ENCODE results near the gene NOS3. TPM values are rescaled to one million over a fixed set of nuclear protein-coding genes. Genes with fewer than 3 reads are reported as not detected.

NOS3 gene
- total RNA-seq, 1 experiment from 2014 or later: 0.30 TPM

DNA sequence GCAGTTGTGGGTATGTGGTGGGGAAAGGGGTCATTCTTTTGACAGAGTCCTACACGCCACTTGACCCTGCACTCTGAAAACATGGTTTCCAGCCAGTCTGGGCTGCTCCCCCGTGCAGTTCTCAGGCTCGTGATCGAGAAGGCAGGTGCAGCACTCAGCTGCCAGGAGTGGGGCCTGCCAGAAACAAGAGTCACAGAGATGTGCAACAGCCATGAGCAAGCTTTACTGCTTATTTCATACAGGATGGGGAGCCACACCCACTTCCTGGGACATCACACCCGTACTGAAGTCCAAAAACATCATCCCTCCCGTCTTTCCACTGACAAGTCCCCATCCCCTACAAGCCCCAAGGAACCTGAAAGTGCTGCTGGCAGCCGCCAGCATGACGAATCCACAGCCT, 24.1 kb downstream of the NOS3 start:
- no peaks in the 10 kb centered on the region for H3K36me3 Mint-ChIP-seq (ENCODE audit: insufficient read depth, unreplicated experiment)
- DNase-seq (ENCODE audit: unreplicated experiment): peak; percentile 35
- ChIA-PET CTCF (interaction anchor here (0.6 to 1.9 kb wide), 4 partner anchors 13 to 117 kb away, joined by 3 to 8 read pairs (median 3); no protein-coding TSS in a partner anchor), POLR2A (no interaction called here)
- H3K9me3 Mint-ChIP-seq (ENCODE audit: unreplicated experiment): no peaks in the 10 kb centered on the region
- no peak overlapping the region for H3K27ac Mint-ChIP-seq (ENCODE audit: low read depth, unreplicated experiment)
- intact Hi-C loops (cut with micrococcal nuclease): loop anchor here (5.0 kb wide), 1 partner anchor 48 kb away; no protein-coding TSS in a partner anchor
- H3K4me3 Mint-ChIP-seq (ENCODE audit: unreplicated experiment): no peak overlapping the region
- TF ChIP-seq, protein P1, sequence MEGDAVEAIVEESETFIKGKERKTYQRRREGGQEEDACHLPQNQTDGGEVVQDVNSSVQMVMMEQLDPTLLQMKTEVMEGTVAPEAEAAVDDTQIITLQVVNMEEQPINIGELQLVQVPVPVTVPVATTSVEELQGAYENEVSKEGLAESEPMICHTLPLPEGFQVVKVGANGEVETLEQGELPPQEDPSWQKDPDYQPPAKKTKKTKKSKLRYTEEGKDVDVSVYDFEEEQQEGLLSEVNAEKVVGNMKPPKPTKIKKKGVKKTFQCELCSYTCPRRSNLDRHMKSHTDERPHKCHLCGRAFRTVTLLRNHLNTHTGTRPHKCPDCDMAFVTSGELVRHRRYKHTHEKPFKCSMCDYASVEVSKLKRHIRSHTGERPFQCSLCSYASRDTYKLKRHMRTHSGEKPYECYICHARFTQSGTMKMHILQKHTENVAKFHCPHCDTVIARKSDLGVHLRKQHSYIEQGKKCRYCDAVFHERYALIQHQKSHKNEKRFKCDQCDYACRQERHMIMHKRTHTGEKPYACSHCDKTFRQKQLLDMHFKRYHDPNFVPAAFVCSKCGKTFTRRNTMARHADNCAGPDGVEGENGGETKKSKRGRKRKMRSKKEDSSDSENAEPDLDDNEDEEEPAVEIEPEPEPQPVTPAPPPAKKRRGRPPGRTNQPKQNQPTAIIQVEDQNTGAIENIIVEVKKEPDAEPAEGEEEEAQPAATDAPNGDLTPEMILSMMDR (IDR thresholded peaks at IDR 0.05; ENCODE audit: unreplicated experiment): no peak
- peaks cover 21% of the 10 kb centered on the region for H3K4me1 Mint-ChIP-seq (ENCODE audit: insufficient read depth, unreplicated experiment)
- peaks cover 22% of the 10 kb centered on the region for H3K27me3 Mint-ChIP-seq (ENCODE audit: insufficient read depth, unreplicated experiment)
- BruUV-seq (replicated peaks): no TSS peak

DNA sequence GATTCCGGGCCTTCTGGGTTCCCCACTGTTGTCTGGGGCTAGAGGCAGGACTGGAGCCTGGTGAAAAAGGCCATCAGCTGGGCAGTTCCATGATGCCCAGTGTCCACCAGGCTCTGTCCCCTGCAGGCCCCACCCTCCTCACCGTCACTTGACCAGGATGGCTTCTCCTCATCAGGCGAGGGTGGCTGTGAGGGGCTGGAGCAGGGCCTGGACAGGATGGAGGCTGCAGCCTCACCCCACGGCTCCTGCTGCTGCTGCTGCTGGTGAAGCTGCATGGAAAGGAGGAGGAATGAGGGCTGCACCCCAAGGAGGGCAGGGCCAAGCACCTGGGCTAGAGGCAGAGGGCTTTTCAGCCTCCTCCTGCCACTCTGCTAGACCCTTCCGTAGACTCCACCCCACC, 25.1 kb downstream of the NOS3 start:
- H3K36me3 Mint-ChIP-seq (ENCODE audit: insufficient read depth, unreplicated experiment): no peaks in the 10 kb centered on the region
- H3K4me1 Mint-ChIP-seq (ENCODE audit: insufficient read depth, unreplicated experiment): peaks cover 21% of the 10 kb centered on the region
- TF ChIP-seq, protein P1 (IDR thresholded peaks at IDR 0.05; ENCODE audit: unreplicated experiment): no peak
- no peaks in the 10 kb centered on the region for H3K9me3 Mint-ChIP-seq (ENCODE audit: unreplicated experiment)
- CTCF ChIA-PET: interaction anchor here (0.7 to 2.0 kb wide), 4 partner anchors 95 to 253 kb away, joined by 3 to 6 read pairs (median 4); no protein-coding TSS in a partner anchor
- intact Hi-C loops (cut with micrococcal nuclease): loop anchor here (5.0 kb wide), 1 partner anchor 49 kb away; no protein-coding TSS in a partner anchor
- no peak for DNase-seq (ENCODE audit: unreplicated experiment)
- POLR2A ChIA-PET: interaction anchor here (0.8 kb wide), 1 partner anchor 13 kb away, joined by 5 read pairs; the partner anchor contains the start of gene ABCB8
- no peak overlapping the region for H3K4me3 Mint-ChIP-seq (ENCODE audit: unreplicated experiment)
- no peak overlapping the region for H3K27ac Mint-ChIP-seq (ENCODE audit: low read depth, unreplicated experiment)
- no TSS peak for BruUV-seq (replicated peaks)
- peaks cover 23% of the 10 kb centered on the region for H3K27me3 Mint-ChIP-seq (ENCODE audit: insufficient read depth, unreplicated experiment)

DNA sequence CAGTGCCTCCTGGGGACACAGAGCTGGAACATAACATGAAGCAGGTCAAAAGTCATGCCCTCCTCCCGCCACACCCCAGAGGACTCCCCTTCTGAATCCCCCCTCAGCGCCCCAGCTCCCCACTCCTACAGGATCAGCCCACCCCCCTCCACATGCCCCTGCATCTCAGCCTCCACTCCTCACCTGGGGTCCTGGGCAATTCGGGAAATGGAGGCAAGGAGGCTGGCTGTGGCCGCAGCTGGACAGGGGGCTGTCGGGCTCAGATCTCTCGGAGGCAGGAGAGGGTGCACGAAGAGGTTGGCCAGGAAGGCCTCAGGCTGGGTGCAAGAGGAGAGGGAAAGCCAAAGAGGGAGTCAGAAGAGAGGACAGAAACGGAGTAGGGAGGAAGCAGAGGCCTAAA, 25.7 kb downstream of the NOS3 start:
- no TSS peak for BruUV-seq (replicated peaks)
- Mint-ChIP-seq H3K4me3 (ENCODE audit: unreplicated experiment) (no peak overlapping the region), H3K4me1 (ENCODE audit: insufficient read depth, unreplicated experiment) (peaks cover 21% of the 10 kb centered on the region), H3K27ac (ENCODE audit: low read depth, unreplicated experiment) (no peak overlapping the region), H3K27me3 (ENCODE audit: insufficient read depth, unreplicated experiment) (peaks cover 23% of the 10 kb centered on the region), H3K36me3 (ENCODE audit: insufficient read depth, unreplicated experiment) (no peaks in the 10 kb centered on the region), H3K9me3 (ENCODE audit: unreplicated experiment) (no peaks in the 10 kb centered on the region)
- TF ChIP-seq, protein P1 (IDR thresholded peaks at IDR 0.05; ENCODE audit: unreplicated experiment): no peak
- intact Hi-C loops (cut with micrococcal nuclease): loop anchor here (5.0 kb wide), 1 partner anchor 49 kb away; no protein-coding TSS in a partner anchor
- CTCF ChIA-PET: interaction anchor here (0.6 to 2.0 kb wide), 8 partner anchors 77 to 253 kb away, joined by 3 to 6 read pairs (median 4); no protein-coding TSS in a partner anchor
- POLR2A ChIA-PET: interaction anchor here (0.8 kb wide), 1 partner anchor 12 kb away, joined by 5 read pairs; the partner anchor contains the start of gene ABCB8
- no peak for DNase-seq (ENCODE audit: unreplicated experiment)

DNA sequence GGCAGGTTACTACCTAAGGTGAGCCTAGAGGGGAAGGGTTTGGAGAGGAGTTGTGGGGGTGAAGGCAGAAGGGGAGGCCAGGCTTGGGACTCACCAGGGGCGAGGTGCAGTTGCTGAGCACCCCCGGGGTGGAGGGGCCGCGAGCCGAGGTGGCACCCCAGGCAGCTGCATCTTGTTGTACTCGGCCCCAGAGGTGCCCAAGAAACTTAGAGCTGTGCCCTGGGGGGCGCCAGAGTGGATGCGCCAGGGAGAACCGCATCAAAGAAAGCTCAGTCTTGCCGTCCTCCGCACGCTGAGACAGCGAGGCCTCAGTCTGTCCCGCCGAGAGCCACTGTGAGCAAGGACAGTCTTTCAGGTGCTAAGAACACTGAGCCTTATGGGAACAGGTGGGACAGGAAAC, 26.1 kb downstream of the NOS3 start:
- peaks cover 18% of the 10 kb centered on the region for H3K4me1 Mint-ChIP-seq (ENCODE audit: insufficient read depth, unreplicated experiment)

More for the DNA sequence above, 26.1 kb downstream of the NOS3 start:
- no peaks in the 10 kb centered on the region for H3K9me3 Mint-ChIP-seq (ENCODE audit: unreplicated experiment)
- CTCF ChIA-PET: interaction anchor here (0.6 to 2.0 kb wide), 8 partner anchors 54 to 124 kb away, joined by 3 to 6 read pairs (median 4); no protein-coding TSS in a partner anchor
- intact Hi-C loops (cut with micrococcal nuclease): loop anchor here (5.0 kb wide), 1 partner anchor 50 kb away; no protein-coding TSS in a partner anchor
- peaks cover 23% of the 10 kb centered on the region for H3K27me3 Mint-ChIP-seq (ENCODE audit: insufficient read depth, unreplicated experiment)
- no peak overlapping the region for H3K27ac Mint-ChIP-seq (ENCODE audit: low read depth, unreplicated experiment)
- no peak for DNase-seq (ENCODE audit: unreplicated experiment)
- BruUV-seq (replicated peaks): no TSS peak
- no peak overlapping the region for H3K4me3 Mint-ChIP-seq (ENCODE audit: unreplicated experiment)
- H3K36me3 Mint-ChIP-seq (ENCODE audit: insufficient read depth, unreplicated experiment): no peaks in the 10 kb centered on the region
- POLR2A ChIA-PET: no interaction called here
- TF ChIP-seq, protein P1 (IDR thresholded peaks at IDR 0.05; ENCODE audit: unreplicated experiment): no peak

Data from MCF 10A (cell line).